ENCODE measurements around the gene ZHX3. TPM values are rescaled to one million over a fixed set of nuclear protein-coding genes. Genes with fewer than 3 reads are reported as not detected.

The ZHX3 gene
- total and polyA plus RNA-seq, 2 donors (not counting 1 experiment from before 2014, with no cell fraction given), result 4.3 to 22.2 TPM

DNA sequence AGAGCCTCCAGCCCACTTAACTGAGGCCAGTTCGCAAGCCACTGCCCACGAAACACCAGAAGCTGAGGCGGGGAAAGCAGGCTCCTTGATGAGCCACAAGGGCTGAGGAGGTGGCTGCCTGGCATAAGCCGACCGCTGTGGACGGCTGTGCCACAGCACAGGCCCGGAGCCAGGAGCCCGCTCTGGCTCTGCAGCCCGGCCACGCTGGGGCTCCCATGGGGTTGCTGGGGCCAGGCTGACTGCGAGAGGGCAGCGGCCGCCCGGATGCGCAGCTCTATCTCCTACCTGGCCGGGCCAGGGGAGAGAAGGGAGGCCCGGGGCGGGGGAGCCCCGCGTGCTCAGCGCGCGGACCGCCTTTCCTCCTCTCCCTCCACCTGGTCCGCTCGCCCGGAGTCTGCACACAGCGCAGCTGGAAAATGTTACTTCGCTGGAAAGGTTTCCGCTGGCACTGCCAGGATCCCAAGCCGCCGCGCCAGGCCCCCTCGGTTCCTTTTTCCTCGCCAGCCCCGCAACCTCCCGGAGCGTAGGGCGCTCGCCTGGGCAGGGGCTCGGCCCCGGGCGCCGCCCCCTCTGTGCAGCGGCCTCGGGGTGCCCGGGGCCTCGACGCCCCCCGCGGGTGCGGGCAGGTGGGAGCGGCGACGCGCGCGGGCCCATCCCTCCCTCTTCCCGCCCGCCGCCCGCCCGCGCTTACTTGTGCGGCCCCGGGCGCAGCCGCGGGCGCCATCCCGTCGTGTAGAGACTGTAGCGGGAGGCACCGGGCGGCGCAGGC lies 48.4 kb upstream of the ZHX3 start:
- Mint-ChIP-seq H3K27me3 (peaks cover 40% of the 10 kb centered on the region), H3K4me3 (peak overlapping the region; percentile 10), H3K9me3 (ENCODE audit: insufficient read depth) (no peaks in the 10 kb centered on the region), H3K27ac (no peak overlapping the region), H3K4me1 (peaks cover 6% of the 10 kb centered on the region)
- H3K36me3 ChIP-seq (replicated peaks in 1 of 2; ENCODE audit: control extremely low read depth in 1 of 2, control insufficient read depth in 1 of 2, extremely low read depth in 1 of 2, insufficient read depth in 2 of 2, low read length in 1 of 2), result no peaks in the 10 kb centered on the region
- H3K4me3 ChIP-seq (ENCODE audit: control extremely low read depth in 1 of 5, extremely low read depth in 1 of 5, insufficient read depth in 1 of 5, low read depth in 2 of 5, low read length in 4 of 5), result no peak overlapping the region
- H3K9ac ChIP-seq (ENCODE audit: low read length), result no peak overlapping the region
- 9% methylated on average over 66 of the region's 76 CpGs for WGBS (ENCODE audit: insufficient coverage)
- CTCF ChIA-PET, result no interaction called here
- peaks cover 0 to 13% (median 0%) of the 10 kb centered on the region in 3 donors for H3K9me3 ChIP-seq (ENCODE audit: control extremely low read depth in 1 of 3, control insufficient read depth in 2 of 3, insufficient read depth in 1 of 3, low read length in 2 of 3)
- peaks cover 0 to 19% (median 9%) of the 10 kb centered on the region in 4 experiments for H3K27me3 ChIP-seq (replicated peaks in 1 of 4; ENCODE audit: control extremely low read depth in 1 of 4, control insufficient read depth in 3 of 4, insufficient read depth in 4 of 4, low read length in 3 of 4)
- H4K20me1 ChIP-seq (ENCODE audit: control insufficient read depth, insufficient read depth, low read length, poor library complexity, severe bottlenecking), result no peaks in the 10 kb centered on the region
- peak overlapping the region; percentile 3 for H3K4me2 ChIP-seq (replicated peaks; ENCODE audit: low read depth, low read length, poor library complexity, severe bottlenecking)
- no peak overlapping the region for H2AFZ ChIP-seq (ENCODE audit: insufficient read depth, low read depth, low read length, poor library complexity, severe bottlenecking)
- POLR2A ChIA-PET, result no interaction called here
- intact Hi-C loops (cut with micrococcal nuclease), result no loop called here
- no peak for DNase-seq
- ATAC-seq (ENCODE audit: low read depth), result no peak
- H3K27ac ChIP-seq (ENCODE audit: low read length in 2 of 2), result no peak overlapping the region
- no peaks in the 10 kb centered on the region for H3K79me2 ChIP-seq (ENCODE audit: control insufficient read depth, insufficient read depth, low read length)
- TF ChIP-seq, protein P1, sequence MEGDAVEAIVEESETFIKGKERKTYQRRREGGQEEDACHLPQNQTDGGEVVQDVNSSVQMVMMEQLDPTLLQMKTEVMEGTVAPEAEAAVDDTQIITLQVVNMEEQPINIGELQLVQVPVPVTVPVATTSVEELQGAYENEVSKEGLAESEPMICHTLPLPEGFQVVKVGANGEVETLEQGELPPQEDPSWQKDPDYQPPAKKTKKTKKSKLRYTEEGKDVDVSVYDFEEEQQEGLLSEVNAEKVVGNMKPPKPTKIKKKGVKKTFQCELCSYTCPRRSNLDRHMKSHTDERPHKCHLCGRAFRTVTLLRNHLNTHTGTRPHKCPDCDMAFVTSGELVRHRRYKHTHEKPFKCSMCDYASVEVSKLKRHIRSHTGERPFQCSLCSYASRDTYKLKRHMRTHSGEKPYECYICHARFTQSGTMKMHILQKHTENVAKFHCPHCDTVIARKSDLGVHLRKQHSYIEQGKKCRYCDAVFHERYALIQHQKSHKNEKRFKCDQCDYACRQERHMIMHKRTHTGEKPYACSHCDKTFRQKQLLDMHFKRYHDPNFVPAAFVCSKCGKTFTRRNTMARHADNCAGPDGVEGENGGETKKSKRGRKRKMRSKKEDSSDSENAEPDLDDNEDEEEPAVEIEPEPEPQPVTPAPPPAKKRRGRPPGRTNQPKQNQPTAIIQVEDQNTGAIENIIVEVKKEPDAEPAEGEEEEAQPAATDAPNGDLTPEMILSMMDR (IDR thresholded peaks at IDR 0.05), result no peak
- TF ChIP-seq EZH2 (IDR thresholded peaks at IDR 0.05; ENCODE audit: borderline replicate concordance, insufficient read depth, low read depth, low read length, poor library complexity, severe bottlenecking), result no peak
- no peaks in the 10 kb centered on the region for H3K4me1 ChIP-seq (ENCODE audit: control insufficient read depth in 2 of 2, insufficient read depth in 2 of 2, low read length in 2 of 2)

GRCh38 chr20:41364967-41365765 lies 47.6 kb upstream of the ZHX3 start:
- ChIA-PET POLR2A (no interaction called here), CTCF (no interaction called here)
- intact Hi-C loops (cut with micrococcal nuclease), result no loop called here
- ATAC-seq (ENCODE audit: low read depth), result no peak
- Histone ChIP-seq H3K9me3 (ENCODE audit: control extremely low read depth in 1 of 3, control insufficient read depth in 2 of 3, insufficient read depth in 1 of 3, low read length in 2 of 3) (peaks cover 0 to 6% (median 0%) of the 10 kb centered on the region in 3 donors), H2AFZ (ENCODE audit: insufficient read depth, low read depth, low read length, poor library complexity, severe bottlenecking) (no peak overlapping the region), H4K20me1 (ENCODE audit: control insufficient read depth, insufficient read depth, low read length, poor library complexity, severe bottlenecking) (no peaks in the 10 kb centered on the region), H3K27ac (ENCODE audit: low read length in 2 of 2) (no peak overlapping the region), H3K4me1 (ENCODE audit: control insufficient read depth in 2 of 2, insufficient read depth in 2 of 2, low read length in 2 of 2) (no peaks in the 10 kb centered on the region), H3K27me3 (replicated peaks in 1 of 4; ENCODE audit: control extremely low read depth in 1 of 4, control insufficient read depth in 3 of 4, insufficient read depth in 4 of 4, low read length in 3 of 4) (peaks cover 0 to 19% (median 9%) of the 10 kb centered on the region in 4 experiments), H3K4me2 (replicated peaks; ENCODE audit: low read depth, low read length, poor library complexity, severe bottlenecking) (no peak overlapping the region), H3K79me2 (ENCODE audit: control insufficient read depth, insufficient read depth, low read length) (no peaks in the 10 kb centered on the region), H3K4me3 (ENCODE audit: control extremely low read depth in 1 of 5, extremely low read depth in 1 of 5, insufficient read depth in 1 of 5, low read depth in 2 of 5, low read length in 4 of 5) (no peak overlapping the region), H3K9ac (ENCODE audit: low read length) (no peak overlapping the region), H3K36me3 (replicated peaks in 1 of 2; ENCODE audit: control extremely low read depth in 1 of 2, control insufficient read depth in 1 of 2, extremely low read depth in 1 of 2, insufficient read depth in 2 of 2, low read length in 1 of 2) (no peaks in the 10 kb centered on the region)
- Mint-ChIP-seq H3K4me3 (peak overlapping the region; percentile 10), H3K4me1 (peaks cover 6% of the 10 kb centered on the region), H3K9me3 (ENCODE audit: insufficient read depth) (no peaks in the 10 kb centered on the region), H3K27me3 (peaks cover 38% of the 10 kb centered on the region), H3K27ac (no peak overlapping the region)
- no peak for DNase-seq
- 81% methylated on average over 19 of the region's 19 CpGs for WGBS (ENCODE audit: insufficient coverage)
- TF ChIP-seq EZH2 (IDR thresholded peaks at IDR 0.05; ENCODE audit: borderline replicate concordance, insufficient read depth, low read depth, low read length, poor library complexity, severe bottlenecking), result no peak
- TF ChIP-seq, protein P1 (IDR thresholded peaks at IDR 0.05), result no peak

Measured in B cell (primary cell).